Stimulated activated CD4-positive, alpha-beta T cell treated with anti-CD3 and anti-CD28 coated beads, Interleukin-2, amount 100 ng/mL, for 24 hours (primary cell): ENCODE results near the gene GLCE.
"Not testable (repeated sequence)": the region's sequence is repeated elsewhere in the genome, so short reads cannot be mapped to it uniquely, and the experiment has no call there.

Experiments
- DNase-seq, 2 donors: peaks; one replicate each; pipeline ENCODE4 v3.0.0-alpha.2; 2020

GLCE gene

DNA sequence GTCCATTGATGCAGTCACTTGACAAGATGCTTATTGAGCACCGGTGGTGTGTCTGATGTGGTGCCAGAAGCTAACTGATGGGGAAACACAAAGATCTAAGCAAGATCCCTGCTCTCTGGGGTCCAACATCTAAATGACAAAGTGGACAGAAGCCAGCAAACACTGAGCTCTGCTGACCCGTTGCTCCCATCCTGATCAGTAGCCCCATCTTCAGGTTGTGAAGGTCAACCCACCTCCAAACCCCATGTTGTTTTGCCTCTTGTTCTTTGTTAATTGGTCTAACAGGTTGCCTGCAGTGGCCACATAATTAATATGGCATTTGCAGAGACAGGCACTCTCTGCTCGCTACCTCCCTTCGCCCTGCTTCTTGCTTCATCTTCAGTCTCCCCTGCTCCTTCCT, 21.5 kb upstream of the GLCE start:
- DNase-seq = no peak

DNA sequence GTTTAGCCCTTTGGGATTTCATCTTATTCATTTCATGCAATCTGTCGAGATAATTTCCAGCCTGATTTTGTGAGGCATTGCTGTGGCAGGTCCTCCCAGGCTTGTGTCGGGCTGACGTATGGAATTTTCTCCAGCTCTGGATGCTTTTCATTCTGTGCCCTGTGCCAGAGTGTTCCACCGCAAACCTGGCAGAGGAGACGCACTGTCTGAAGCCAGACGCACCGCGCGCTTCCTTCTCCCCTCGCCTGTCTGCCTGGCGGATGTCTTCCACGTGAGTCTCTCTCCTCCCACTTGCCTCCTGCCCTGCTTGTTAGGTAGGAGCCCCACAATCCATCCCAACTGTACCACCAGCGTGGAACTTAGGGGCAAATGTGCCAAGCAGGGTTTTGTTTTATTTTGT, 20.1 kb upstream of the GLCE start:
- DNase-seq = no peak

DNA sequence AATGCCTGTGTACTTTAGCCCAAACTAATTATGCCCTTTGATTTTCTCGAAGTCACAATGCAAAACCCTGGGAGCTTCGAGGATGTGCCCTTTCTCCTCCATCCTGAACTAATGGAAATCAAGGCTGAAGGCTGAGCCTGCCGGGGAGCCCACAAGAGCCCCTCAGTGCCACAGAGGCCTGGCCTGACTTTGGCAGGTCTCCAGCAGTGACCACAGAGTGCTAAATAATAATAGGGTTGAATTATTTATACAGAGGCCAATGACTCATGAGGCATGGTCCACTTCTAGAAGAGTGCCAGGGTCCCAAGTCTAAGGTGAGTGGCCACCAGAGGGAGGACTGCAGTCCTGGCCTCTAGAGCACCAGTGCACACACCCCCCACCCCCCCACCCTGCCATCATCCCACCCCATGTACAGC, 19.1 kb upstream of the GLCE start:
- no peak for DNase-seq

DNA sequence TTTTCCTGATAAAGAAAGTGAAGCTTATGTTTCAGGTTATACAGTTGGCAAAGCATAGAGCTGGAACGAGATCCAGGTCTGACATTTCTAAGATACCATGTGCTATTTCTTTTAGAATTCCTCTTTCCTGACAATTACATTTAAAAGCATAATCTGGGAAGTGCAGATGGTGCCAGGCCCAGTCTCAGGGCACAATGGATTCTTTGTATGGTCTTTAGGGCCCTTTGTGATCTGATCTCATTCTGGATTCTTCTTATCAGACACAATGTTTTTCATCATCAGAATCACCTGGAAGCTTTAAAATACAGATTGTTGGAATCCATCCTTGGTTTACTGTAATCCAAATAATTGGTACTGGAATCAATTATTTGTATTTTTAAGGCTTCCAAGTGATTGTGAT, 18.6 kb upstream of the GLCE start:
- DNase-seq = no peak

DNA sequence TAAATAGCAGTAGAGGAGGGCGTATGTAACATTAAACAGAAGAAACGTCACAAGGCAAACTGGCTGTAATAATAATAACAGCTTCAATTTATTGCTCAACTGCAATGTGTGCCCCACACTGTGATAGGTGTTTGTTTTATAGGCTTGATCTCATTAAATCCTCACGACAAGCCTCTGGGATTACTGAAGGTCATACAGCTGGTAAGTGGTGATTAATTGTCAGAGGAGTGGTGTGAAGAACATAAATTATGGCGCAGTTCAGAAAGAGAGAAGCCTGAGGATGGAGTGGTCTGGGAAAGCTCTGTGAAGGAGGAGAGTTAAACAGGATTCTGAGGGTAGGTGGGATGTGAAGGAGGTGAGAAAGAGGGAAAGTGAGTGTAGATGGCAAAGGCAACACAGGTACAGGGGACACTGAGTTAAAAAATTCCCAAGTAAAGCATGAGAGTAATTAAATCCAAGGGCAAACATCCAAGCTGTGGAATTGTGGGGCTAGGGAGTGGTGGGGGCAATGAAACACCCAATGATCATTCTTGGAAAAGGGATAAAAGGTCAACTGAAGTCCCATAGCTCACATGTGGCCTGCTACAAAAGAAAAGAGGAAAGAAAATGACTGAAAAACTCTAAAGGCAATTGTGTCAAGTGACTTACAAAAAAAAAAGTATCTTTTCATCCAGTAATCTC, 16.5 kb upstream of the GLCE start:
- no peak for DNase-seq

DNA sequence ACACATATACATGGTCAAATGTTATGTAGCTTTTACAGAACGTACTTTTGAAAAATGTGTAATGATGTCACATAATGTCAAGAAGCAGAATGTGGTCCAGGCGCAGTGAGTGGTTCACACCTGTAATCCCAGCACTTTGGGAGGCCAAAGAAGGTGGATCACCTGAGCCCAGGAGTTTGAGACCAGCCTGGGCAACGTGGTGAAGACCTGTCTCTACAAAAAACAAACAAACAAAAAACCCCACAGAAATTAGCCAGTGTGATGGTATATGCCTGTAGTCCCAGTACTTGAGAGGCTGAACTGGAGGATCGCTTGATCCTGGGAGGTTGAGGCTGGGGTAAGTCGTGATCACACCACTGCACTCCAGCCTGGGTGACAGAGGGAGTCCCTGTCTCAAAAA, 15.9 kb upstream of the GLCE start:
- no peak for DNase-seq

- DNase-seq = no peak
These were observed 15.2 kb upstream of the GLCE start for GRCh38 chr15:69145149-69145693.

- DNase-seq = no peak
These were observed 14.5 kb upstream of the GLCE start for GRCh38 chr15:69145694-69146492.

- no peak for DNase-seq
These were observed 13.6 kb upstream of the GLCE start for GRCh38 chr15:69146724-69147435.

DNA sequence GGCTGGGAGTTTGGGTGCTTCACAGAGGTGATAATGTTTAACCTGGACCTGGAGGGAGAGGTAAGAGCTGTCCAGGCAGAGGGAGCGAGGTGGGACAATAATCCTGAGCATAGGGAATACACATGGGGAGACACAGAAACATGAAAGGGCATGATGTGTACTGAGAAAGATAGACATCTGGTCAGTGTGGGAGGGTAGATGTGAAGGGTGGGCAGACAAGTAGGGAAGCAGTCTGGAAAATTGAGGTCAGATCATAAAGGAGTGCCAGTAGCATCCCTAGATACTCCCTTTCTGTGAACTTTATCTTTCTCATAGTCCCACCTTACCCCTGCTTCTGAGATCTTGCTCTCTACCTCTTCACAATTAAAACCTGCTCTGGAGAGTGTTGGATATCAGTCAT, 12.0 kb upstream of the GLCE start:
- DNase-seq = no peak

DNA sequence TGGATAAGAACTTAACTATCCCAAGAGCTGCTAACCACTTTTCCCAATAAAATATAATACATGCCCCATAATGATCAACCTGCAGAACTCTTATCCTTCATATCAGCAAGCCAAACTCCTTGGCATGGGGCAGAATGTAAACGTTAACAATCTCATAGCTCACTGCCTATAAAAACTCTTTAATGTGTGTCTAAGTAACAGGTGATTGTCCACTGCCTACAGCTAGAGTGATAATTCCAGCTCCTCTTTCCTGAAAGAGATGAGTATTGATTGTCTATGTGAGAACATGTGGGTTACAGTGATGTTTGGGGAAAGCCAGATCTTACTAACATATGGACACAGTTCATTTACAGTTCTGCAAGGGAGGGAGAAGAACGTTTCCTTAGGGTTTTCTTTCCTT, 11.3 kb upstream of the GLCE start:
- no peak for DNase-seq

- DNase-seq = no peak
These were observed 10.6 kb upstream of the GLCE start for GRCh38 chr15:69149803-69150202.

DNA sequence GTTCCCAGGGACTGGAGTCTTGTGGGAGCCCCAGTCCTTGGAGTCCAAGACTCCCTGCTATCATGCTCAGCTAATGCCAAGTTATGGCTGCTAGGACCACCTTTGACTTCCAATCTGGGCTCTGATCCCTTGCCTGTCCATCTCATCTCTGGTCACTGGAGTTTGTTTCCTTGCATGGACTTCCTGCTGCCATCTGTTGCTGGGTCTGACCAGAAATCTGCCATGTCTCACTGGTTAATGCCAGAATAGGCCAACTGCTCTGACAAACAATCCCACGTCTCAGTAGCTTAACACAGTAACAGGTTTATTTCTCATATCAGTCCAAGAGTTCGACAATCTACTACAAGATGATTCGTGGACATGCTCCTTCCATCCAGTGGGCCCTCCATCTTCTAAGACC, 10.1 kb upstream of the GLCE start:
- DNase-seq = no peak

DNA sequence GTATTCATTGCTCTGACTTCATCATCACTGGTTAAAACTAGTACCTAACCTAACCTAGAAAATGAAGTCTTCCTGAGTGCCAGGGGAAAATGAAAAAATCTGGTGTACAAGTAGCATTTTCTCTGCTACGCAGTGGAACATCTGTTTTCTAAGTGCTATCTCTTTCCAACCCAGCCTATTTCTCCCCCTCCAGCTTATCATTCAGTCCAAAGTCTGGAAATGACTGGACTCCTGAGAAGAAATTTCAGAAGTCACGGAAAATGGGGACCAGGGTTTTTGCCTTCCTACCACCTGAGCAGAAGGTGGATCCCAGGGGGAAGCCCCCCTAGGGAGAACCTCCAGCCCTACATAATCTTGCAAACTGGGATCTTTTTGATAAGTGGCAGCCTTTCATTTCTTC, 9.6 kb upstream of the GLCE start:
- DNase-seq = no peak

DNA sequence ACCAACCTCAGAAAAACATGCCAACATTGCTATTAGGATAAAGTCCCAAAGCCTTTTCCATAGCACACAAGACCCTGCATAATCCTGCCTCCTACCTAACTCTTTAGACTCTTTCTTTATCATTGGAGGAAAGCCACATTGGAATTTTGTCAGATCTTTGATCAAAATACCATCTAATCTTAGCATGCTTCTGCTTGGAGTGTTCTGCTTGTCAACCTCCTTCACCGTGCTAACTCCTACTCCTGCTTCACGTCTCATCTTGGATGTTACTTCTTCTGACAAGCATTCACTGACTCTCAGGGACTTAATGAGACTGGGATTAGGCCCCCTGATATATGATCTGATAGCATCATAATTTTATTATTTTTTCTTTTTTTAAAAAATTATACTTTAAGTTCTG, 7.4 kb upstream of the GLCE start:
- DNase-seq = no peak

GRCh38 chr15:69153587-69153986, 6.8 kb upstream of the GLCE start:
- DNase-seq = not testable (repeated sequence)

DNA sequence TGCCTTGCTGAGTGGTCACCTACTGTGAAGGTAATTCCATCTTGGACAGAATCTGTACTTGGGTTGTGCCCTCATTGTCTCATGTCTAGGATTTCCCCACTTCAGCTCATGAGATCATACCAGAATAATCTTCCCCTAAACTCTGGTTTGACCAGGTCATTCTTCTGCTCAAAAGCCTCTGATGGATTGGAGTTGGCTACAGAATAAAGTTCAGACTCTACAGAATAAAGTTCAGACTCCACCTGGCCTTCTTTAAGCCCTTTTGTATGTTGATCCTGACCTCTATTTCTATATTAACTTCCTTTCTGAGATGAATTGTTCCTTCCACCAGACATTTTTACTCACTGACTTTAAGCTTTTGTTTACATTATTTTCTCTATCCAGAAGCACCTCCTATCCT, 6.4 kb upstream of the GLCE start:
- DNase-seq = no peak

- no peak for DNase-seq
These were observed 5.8 kb upstream of the GLCE start for GRCh38 chr15:69154684-69155083.

- no peak for DNase-seq
These were observed 3.6 kb upstream of the GLCE start for GRCh38 chr15:69156736-69157381.

DNA sequence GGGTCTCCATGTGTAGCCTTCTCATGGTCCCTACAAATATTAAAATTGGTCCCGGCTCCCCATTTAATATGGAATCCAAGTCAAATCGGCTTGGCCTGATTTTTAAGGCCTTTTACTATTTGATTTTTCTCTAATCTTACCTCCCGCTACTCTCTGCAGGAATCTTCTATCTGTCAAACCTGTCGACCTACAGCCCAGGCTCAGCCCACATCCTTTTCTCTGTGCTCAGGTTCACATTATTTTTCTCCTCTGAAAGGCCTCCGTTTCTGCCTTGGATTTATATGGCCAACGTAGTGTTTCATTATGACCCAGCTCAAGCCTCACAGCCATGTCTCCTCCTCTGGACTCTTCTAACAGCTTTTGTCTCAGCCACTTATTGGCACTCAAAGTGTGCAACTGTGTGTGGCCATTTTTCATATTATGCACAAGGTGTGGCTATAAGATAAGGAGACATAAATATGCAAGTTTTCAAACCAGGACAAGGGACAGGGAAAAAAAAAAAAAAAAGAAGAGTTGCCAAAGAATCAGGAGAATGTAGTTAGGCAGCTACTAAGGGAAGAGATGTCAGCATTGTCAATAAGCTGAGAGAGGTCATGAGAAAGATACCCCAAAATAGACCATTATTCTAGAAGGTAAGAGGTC, 2.1 kb upstream of the GLCE start:
- DNase-seq = no peak

DNA sequence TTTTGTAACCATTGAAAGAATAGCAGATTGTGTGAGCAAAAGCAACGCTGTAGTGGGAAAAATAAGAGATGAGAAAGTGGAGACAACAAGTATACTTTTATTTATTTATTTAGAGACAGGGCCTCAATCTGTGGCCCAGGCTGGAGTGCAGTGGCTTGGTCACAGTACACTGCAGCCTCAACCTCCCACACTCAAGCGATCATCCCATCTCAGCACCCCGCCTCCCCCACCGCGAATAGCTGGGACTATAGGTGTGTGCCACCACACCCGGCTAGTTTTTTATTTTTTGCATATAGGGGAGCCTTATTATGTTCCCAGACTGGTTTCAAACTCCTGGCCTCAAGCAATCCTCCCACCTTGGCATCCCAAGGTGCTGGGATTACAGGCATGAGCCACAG, 1.6 kb upstream of the GLCE start:
- DNase-seq = no peak

GRCh38 chr15:69159805-69160140, 662 bp upstream of the GLCE start:
- no peak for DNase-seq
